Measurements from ENCODE around the gene SDK2.
A peak's percentile ranks its signal among the peaks of the same experiment; 100 is the strongest.

Gene SDK2

DNA sequence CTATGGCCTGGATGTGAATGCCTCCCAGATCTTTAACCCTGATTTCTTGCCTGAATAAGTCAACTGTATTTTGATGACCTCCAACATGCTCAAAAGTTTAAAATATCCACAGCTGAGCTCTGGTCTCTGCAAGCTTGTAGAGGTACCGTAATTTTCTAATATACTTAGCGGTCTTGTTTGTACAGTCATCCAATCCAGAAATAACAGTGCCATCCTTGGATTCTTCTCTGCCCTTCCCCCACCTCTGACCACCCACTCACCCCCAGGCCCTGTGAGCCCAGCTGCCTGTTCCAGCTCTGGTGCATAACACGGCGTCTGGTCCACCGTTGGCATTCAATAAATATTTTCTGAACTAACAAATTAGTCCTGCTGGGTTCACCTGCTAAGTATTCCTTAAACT is 113.1 kb downstream of the SDK2 start:
- DNase-seq: no peak

GRCh38 chr17:73528679-73529078 is 115.6 kb downstream of the SDK2 start:
- no peak for DNase-seq

GRCh38 chr17:73526952-73527351 is 117.3 kb downstream of the SDK2 start:
- DNase-seq: no peak

GRCh38 chr17:73524941-73525679 is 119.1 kb downstream of the SDK2 start:
- no peak for DNase-seq

DNA sequence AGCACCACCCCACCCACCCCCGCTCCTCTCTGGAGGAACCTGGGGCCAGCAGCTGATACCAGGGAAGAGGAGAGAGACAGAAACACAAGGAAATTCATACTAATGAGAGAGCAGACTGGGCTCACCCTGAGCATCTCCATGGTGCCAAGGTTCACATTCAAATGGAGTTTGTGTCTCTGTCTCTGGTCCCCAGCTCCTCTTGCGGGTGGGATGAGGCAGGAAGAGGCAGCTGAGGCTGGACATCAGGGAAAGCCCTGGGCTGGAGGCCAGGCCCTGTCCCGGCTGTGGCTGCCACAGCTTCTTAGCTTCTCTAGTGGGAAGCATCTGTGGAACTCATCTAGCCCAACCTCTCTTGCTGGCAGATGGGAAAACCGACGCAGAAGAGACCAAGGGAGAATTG is 121.5 kb downstream of the SDK2 start:
- no peak for DNase-seq

DNA sequence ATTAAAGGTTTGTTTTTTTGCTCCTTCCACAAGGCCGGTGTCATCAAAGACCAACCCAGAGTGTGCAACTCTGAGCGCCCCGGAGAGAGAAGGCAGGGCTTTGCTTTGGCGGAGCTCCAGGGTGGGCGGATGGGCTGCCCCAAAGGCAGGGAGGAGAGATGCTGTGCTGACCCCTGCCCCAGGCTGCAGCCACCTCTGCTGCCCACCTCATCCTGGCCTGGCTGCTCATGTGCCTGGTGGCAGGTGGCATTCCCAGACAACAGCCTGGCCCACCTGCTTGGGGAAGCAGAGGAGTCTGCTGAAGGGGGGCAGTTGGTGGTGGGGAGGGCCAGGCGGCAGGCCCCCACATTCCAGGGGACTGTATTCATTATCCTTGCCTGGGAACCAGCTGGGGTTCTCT is 122.1 kb downstream of the SDK2 start:
- no peak for DNase-seq

DNA sequence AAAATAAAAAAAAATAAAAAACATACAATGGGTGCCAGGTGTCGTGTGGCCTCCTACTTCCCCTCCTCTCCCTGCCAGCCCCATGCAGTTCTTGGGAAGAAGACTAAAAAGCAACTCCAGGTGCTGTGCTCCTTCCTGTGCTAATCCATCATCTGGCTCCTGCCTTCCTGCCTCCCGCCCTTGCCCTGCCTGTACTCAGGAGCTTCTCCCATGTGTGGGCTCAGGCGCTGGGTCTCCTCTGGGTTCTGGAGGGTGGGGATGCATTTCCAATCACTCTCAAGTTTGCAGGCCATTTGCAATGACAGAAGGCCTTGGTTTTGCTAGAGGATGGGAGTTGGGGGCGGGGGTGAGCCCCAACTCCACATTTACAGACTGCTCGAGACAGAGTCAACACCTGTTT is 122.9 kb downstream of the SDK2 start:
- DNase-seq: peak; percentile 39

GRCh38 chr17:73520369-73520761 is 123.9 kb downstream of the SDK2 start:
- DNase-seq: no peak

DNA sequence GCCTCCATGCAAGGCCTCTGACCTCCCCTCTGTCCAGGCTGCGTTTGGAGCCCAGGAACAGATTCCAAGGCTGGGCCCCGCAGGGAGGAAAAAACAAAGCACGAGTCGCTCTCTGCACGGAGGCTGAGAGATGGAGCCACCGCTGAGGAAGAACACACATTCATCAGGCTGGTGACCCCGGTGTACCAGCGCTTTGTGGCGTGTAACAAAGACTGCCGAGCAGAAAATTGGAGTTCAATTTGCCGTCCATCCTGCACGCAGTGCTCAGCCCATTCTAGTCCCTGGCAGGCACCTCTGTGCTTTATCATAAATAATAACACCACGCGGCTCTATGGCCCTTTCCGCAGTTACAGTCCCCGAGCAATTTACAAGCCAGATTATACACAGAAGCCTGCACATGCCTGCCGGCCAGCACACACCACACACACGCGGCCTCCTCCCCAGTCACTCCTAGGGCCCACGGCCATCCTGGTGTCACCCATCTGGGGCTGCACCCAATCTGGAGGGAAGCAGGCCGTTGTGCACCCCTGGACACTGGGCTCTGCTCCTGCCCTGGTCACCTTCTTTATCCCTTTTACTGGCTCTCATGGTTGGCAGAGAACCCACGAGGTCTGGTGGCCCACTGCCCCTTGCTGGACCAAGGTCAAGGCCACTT is 124.4 kb downstream of the SDK2 start:
- DNase-seq: no peak

- DNase-seq: no peak
Measured at GRCh38 chr17:73519011-73519410, 125.2 kb downstream of the SDK2 start.

- DNase-seq: no peak
Measured at GRCh38 chr17:73516431-73516830, 127.8 kb downstream of the SDK2 start.

- DNase-seq: no peak
Measured at GRCh38 chr17:73514146-73514863, 129.9 kb downstream of the SDK2 start.

DNA sequence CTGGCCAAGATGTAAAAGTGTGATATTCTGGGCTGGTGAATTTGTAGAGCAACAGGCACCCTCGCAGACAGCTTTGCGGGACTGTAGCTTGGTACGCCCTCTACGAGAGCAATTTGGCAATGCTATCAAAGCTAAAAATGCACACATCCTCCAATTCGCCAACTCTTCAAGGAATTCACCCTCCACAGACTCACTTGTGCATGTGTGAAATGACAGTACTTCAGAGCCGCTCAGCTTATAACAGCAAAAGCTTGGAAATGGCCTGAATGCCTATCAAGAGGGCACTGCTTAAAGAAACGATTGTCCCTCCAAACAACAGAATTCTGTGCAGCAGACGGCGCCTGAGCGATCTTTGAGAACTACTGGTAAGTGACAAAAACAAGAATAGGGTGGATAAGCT is 130.8 kb downstream of the SDK2 start:
- no peak for DNase-seq

GRCh38 chr17:73511719-73512115 is 132.5 kb downstream of the SDK2 start:
- DNase-seq: no peak

DNA sequence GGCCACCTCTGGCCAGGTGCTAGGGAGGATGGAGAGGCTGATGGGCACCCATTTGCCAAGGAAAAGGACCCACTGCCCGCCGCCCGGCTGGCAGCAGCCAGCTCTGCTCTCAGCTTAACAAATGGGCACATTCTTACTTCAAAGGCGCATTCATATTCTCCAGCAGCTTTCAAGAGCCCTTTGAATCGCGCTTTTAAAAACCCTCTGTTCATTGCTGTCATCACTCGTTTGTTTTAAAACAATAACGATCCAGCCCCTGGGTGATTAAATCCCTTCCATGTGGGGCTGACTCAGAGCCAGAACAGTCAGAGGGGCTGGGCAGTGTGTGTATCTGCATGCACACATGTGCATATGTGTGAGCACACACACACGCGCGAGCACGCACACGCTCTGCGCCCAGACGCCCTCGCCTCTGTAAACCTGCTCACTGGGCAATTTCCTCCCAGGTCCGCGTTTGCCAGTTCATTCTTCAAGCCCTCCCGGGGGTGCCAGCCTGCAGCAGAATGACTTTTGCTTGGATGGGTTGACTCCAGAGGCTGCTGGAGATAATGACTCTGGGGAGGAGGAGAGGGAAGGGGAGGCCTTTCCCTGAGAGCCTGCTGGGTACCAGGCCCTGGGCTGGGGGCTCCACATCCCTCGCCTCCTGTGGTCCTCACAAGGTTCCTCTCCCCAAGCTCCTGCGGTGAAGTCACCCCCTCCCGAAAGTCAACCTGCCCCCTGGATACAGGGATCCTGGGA is 133.1 kb downstream of the SDK2 start:
- DNase-seq: peak; percentile 56

DNA sequence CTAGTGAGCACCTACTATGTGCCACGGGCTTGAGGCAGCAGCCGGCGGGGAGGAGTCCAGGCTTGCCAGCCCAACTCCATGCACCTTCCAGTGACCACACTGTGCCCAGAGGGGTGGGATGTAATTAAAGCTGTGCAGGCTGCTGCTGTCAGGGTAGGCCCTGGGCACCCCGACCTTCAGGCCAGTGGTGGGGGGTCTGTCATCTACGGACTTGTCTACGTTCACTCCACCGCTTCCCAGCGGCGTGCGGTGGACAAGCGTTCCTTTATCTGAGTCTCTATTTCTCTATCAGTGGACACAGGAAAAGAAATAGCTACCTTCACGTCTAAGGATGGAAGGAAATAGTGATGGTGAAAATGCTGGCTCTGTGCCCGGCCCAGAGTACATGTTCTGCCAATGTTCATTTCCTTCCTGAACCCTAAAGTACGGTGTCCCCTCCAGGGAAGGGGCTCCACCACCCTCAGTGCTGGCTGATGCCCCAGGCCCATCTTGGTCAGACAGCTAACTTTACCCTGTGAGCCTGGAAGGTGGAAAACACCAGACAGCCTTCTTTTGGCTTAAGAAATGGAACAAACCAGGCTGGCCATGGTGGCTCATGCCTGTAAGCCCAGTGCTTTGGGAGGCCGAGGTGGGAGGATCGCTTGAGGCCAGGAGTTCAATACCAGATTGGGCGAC is 135.2 kb downstream of the SDK2 start:
- no peak for DNase-seq

DNA sequence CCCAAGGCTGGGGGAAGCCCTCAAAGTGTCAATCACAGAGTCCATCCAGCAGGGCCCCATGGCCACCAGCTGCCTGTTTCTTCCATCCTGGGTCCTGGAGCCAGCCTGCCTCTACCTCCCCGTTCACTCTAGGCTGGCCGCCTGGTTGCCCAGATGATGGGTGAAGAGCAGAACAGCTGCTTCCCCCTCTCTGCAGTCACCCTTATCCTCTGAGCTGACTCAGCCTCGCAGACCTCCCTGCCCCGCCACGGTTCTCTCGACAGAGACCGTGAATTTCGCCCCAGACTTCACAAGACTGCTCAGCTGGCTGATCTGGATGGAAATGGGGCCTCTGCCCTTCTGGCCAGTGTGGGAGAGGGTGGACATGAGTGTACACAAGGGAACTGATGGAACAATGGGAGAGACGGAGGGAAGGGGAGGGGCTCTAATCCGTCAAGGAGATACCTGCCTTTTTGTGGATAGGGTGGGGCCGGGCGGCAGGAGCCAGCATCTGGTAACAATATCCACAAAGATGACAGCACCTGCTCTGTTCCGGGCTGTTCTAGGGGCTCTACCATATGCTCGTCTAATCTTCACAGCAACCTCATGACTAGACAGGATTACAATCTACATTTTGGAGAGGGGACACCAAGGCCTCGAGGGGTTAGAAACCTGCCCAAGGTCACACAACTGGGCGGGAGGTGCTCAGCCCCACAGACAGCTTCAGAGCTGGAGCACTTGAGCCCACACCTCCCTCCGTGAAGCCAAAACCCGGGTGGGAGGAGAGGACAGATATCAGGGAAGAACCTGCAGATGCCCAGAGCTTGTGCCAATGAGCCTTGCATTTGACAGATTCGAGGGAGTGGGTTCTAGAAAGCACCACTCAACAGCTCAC is 136.0 kb downstream of the SDK2 start:
- no peak for DNase-seq

GRCh38 chr17:73506470-73507435 is 137.5 kb downstream of the SDK2 start:
- no peak for DNase-seq

DNA sequence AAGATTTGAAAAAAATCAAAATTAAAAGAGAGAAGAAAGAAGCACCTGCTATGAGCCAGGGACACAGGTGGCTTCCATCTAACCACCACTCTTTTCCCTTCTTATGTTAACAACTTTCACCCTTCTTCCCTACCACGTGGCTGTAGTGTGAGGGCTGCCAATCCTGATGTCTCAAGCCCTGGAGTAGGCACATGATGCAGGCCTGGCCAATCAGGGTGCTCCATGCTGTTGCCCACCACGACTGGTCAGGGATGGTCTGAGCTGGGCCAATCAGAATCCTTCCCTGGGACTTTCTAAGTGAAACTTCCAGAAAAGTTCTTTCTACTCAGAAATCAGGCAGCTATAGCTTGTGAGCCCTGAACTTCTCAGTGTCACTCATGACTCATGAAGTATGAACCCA is 140.7 kb downstream of the SDK2 start:
- DNase-seq: no peak

- DNase-seq: no peak
Measured at GRCh38 chr17:73500414-73500999, 143.7 kb downstream of the SDK2 start.

Measured in DMS153 (cell line).